ENCODE results near the gene FIGNL2.

FIGNL2 gene

GRCh38 chr12:51848841-51849735 lies 570 bp upstream of the FIGNL2 start:
- TF ChIP-seq Cebpa-rat (IDR thresholded peaks at IDR 0.05) = no peak
- Histone ChIP-seq H3K4me3 (no peak overlapping the region), H3K27me3 (peaks cover 35% of the 10 kb centered on the region), H3K27ac (no peak overlapping the region), H4K20me1 (no peaks in the 10 kb centered on the region), H3K36me3 (no peaks in the 10 kb centered on the region), H3K9me3 (no peaks in the 10 kb centered on the region), H3K4me2 (no peak overlapping the region), H3K9ac (no peak overlapping the region), H3K4me1 (peaks cover 41% of the 10 kb centered on the region)

- Histone ChIP-seq H4K20me1 (no peaks in the 10 kb centered on the region), H3K4me1 (peaks cover 41% of the 10 kb centered on the region), H3K36me3 (no peaks in the 10 kb centered on the region), H3K9ac (no peak overlapping the region), H3K9me3 (no peaks in the 10 kb centered on the region), H3K27me3 (peaks cover 35% of the 10 kb centered on the region), H3K27ac (no peak overlapping the region), H3K4me2 (peak overlapping the region; percentile 97), H3K4me3 (0 out of 2 replicates have a peak overlapping the region, but pooled peaks have one; percentile 7)
- no peak for TF ChIP-seq Cebpa-rat (IDR thresholded peaks at IDR 0.05)
These were observed 734 bp downstream of the FIGNL2 start for GRCh38 chr12:51847643-51848325.

GRCh38 chr12:51846911-51847642 lies 1.4 kb downstream of the FIGNL2 start:
- peaks cover 35% of the 10 kb centered on the region for H3K27me3 ChIP-seq
- peaks cover 39% of the 10 kb centered on the region for H3K4me1 ChIP-seq
- no peak overlapping the region for H3K27ac ChIP-seq
- H3K4me2 ChIP-seq = peak overlapping the region; percentile 97
- TF ChIP-seq Cebpa-rat (IDR thresholded peaks at IDR 0.05) = no peak
- no peaks in the 10 kb centered on the region for H4K20me1 ChIP-seq
- H3K36me3 ChIP-seq = no peaks in the 10 kb centered on the region
- H3K4me3 ChIP-seq = peak overlapping the region; percentile 67
- H3K9me3 ChIP-seq = no peaks in the 10 kb centered on the region
- H3K9ac ChIP-seq = no peak overlapping the region; the same call in 1 of the 2 replicates

GRCh38 chr12:51846271-51846691 lies 2.2 kb downstream of the FIGNL2 start:
- H3K27me3 ChIP-seq = peaks cover 35% of the 10 kb centered on the region
- peaks cover 31% of the 10 kb centered on the region for H3K4me1 ChIP-seq
- TF ChIP-seq Cebpa-rat (IDR thresholded peaks at IDR 0.05) = no peak
- no peaks in the 10 kb centered on the region for H4K20me1 ChIP-seq
- H3K27ac ChIP-seq = no peak overlapping the region
- no peak overlapping the region for H3K9ac ChIP-seq
- peak overlapping the region; percentile 67; the same call in 1 of the 2 replicates for H3K4me3 ChIP-seq
- no peaks in the 10 kb centered on the region for H3K36me3 ChIP-seq
- H3K9me3 ChIP-seq = no peaks in the 10 kb centered on the region
- peak overlapping the region; percentile 97 for H3K4me2 ChIP-seq

GRCh38 chr12:51845482-51845881 lies 3.0 kb downstream of the FIGNL2 start:
- Histone ChIP-seq H3K4me3 (no peak overlapping the region), H3K9ac (no peak overlapping the region), H4K20me1 (no peaks in the 10 kb centered on the region), H3K4me2 (no peak overlapping the region), H3K36me3 (no peaks in the 10 kb centered on the region), H3K27ac (no peak overlapping the region), H3K27me3 (peaks cover 35% of the 10 kb centered on the region), H3K9me3 (no peaks in the 10 kb centered on the region), H3K4me1 (peaks cover 23% of the 10 kb centered on the region)
- no peak for TF ChIP-seq Cebpa-rat (IDR thresholded peaks at IDR 0.05)

- H3K4me1 ChIP-seq = peaks cover 21% of the 10 kb centered on the region
- no peak overlapping the region for H3K4me2 ChIP-seq
These were observed 3.7 kb downstream of the FIGNL2 start for GRCh38 chr12:51844854-51845253.

GRCh38 chr12:51841727-51842126 lies 6.8 kb downstream of the FIGNL2 start:
- no peaks in the 10 kb centered on the region for H3K36me3 ChIP-seq
- H3K9me3 ChIP-seq = no peaks in the 10 kb centered on the region
- no peak overlapping the region for H3K27ac ChIP-seq
- H3K9ac ChIP-seq = no peak overlapping the region
- no peaks in the 10 kb centered on the region for H4K20me1 ChIP-seq
- H3K4me1 ChIP-seq = peaks cover 15% of the 10 kb centered on the region
- H3K4me3 ChIP-seq = no peak overlapping the region
- H3K27me3 ChIP-seq = peaks cover 9% of the 10 kb centered on the region
- H3K4me2 ChIP-seq = no peak overlapping the region
- no peak for TF ChIP-seq Cebpa-rat (IDR thresholded peaks at IDR 0.05)

More at GRCh38 chr12:51844854-51845253, 3.7 kb downstream of the FIGNL2 start:
- no peak for TF ChIP-seq Cebpa-rat (IDR thresholded peaks at IDR 0.05)
- H3K27me3 ChIP-seq = peaks cover 34% of the 10 kb centered on the region
- H3K9ac ChIP-seq = no peak overlapping the region
- H4K20me1 ChIP-seq = no peaks in the 10 kb centered on the region
- no peak overlapping the region for H3K27ac ChIP-seq
- H3K4me3 ChIP-seq = no peak overlapping the region
- no peaks in the 10 kb centered on the region for H3K9me3 ChIP-seq
- no peaks in the 10 kb centered on the region for H3K36me3 ChIP-seq

- no peak overlapping the region for H3K27ac ChIP-seq
- H4K20me1 ChIP-seq = no peaks in the 10 kb centered on the region
- no peak overlapping the region for H3K9ac ChIP-seq
- H3K27me3 ChIP-seq = peaks cover 2% of the 10 kb centered on the region
- H3K4me1 ChIP-seq = peaks cover 10% of the 10 kb centered on the region
- no peaks in the 10 kb centered on the region for H3K36me3 ChIP-seq
- no peak for TF ChIP-seq Cebpa-rat (IDR thresholded peaks at IDR 0.05)
- no peak overlapping the region for H3K4me2 ChIP-seq
- no peak overlapping the region for H3K4me3 ChIP-seq
- no peaks in the 10 kb centered on the region for H3K9me3 ChIP-seq
These were observed 7.6 kb downstream of the FIGNL2 start for GRCh38 chr12:51840966-51841365.

- Histone ChIP-seq H3K4me1 (peaks cover 13% of the 10 kb centered on the region), H3K9ac (no peak overlapping the region), H3K27ac (no peak overlapping the region), H3K4me2 (no peak overlapping the region), H3K36me3 (no peaks in the 10 kb centered on the region), H3K9me3 (no peaks in the 10 kb centered on the region), H3K27me3 (no peaks in the 10 kb centered on the region), H4K20me1 (no peaks in the 10 kb centered on the region), H3K4me3 (no peak overlapping the region)
- TF ChIP-seq Cebpa-rat (IDR thresholded peaks at IDR 0.05) = no peak
These were observed 9.1 kb downstream of the FIGNL2 start for GRCh38 chr12:51839310-51839947.
